Measurements from ENCODE around the gene ADAMTS5. TPM values are rescaled to one million over a fixed set of nuclear protein-coding genes. Genes with fewer than 3 reads are reported as not detected.

The ADAMTS5 gene
- total and polyA plus RNA-seq, 7 donors: 0.46 to 20.3 (median 6.0) TPM

DNA sequence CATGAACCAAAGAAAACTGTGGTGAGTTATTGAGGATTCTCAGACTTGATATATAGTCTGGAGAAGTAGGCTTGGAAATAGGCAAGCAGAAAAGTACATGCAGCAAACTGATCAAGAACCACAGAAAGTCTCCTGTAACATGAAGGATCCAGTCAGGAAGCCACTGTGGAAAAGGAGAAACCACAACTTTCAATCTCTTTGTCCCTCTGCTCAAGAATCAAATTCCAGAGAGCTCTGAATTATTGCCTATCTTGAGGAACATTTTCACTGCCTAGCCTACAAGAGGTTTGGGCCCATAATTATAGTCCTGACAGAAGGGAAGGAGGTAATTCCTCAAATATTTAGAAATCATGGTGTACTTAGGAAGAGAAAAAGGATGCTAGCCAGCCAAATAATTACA is 78.6 kb downstream of the ADAMTS5 start:
- Histone ChIP-seq H3K36me3 (no peaks in the 10 kb centered on the region), H3K9me3 (no peaks in the 10 kb centered on the region), H3K4me1 (peaks cover 0 to 6% (median 0%) of the 10 kb centered on the region in 4 donors), H3K27me3 (no peaks in the 10 kb centered on the region), H3K27ac (no peak overlapping the region), H3K4me3 (no peak overlapping the region)
- intact Hi-C loops (cut with DNase I): no loop called here
- TF ChIP-seq, protein P1, sequence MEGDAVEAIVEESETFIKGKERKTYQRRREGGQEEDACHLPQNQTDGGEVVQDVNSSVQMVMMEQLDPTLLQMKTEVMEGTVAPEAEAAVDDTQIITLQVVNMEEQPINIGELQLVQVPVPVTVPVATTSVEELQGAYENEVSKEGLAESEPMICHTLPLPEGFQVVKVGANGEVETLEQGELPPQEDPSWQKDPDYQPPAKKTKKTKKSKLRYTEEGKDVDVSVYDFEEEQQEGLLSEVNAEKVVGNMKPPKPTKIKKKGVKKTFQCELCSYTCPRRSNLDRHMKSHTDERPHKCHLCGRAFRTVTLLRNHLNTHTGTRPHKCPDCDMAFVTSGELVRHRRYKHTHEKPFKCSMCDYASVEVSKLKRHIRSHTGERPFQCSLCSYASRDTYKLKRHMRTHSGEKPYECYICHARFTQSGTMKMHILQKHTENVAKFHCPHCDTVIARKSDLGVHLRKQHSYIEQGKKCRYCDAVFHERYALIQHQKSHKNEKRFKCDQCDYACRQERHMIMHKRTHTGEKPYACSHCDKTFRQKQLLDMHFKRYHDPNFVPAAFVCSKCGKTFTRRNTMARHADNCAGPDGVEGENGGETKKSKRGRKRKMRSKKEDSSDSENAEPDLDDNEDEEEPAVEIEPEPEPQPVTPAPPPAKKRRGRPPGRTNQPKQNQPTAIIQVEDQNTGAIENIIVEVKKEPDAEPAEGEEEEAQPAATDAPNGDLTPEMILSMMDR (IDR thresholded peaks at IDR 0.05): no peak
- TF ChIP-seq POLR2A (IDR thresholded peaks at IDR 0.05) (no peak), EP300 (IDR thresholded peaks at IDR 0.05) (no peak), POLR2AphosphoS5 (IDR thresholded peaks at IDR 0.05) (no peak)
- DNase-seq: no peak

DNA sequence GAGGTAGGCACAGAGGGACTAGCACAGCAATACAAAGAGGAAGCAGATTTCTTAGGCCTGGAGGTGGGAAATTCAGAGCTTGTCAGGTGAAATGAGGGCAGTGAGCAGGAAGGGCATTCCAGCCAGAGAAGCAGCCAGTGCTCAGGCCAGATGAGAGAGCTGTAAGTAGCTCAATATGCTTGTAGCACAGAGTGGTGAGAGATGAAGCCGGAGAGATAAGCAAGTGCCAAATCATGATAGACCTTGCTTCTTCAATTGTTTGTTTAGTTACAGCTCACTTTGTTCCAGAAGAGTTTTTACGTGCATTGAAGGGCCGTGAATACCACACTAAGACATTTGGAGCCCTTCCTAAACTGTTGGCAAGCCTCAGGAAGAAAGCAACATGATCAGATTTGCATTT is 79.6 kb downstream of the ADAMTS5 start:
- 37 to 72% methylated on average over 3 of the region's 3 CpGs for WGBS, 2 donors
- Histone ChIP-seq H3K27me3 (no peaks in the 10 kb centered on the region), H3K9me3 (no peaks in the 10 kb centered on the region), H3K4me1 (peaks cover 0 to 6% (median 0%) of the 10 kb centered on the region in 4 donors), H3K36me3 (no peaks in the 10 kb centered on the region), H3K27ac (no peak overlapping the region), H3K4me3 (no peak overlapping the region)
- no peak for TF ChIP-seq POLR2A (IDR thresholded peaks at IDR 0.05)
- TF ChIP-seq, protein P1 (IDR thresholded peaks at IDR 0.05): no peak
- TF ChIP-seq EP300 (IDR thresholded peaks at IDR 0.05): no peak
- no peak for TF ChIP-seq POLR2AphosphoS5 (IDR thresholded peaks at IDR 0.05)
- no peak for DNase-seq
- intact Hi-C loops (cut with DNase I): no loop called here

DNA sequence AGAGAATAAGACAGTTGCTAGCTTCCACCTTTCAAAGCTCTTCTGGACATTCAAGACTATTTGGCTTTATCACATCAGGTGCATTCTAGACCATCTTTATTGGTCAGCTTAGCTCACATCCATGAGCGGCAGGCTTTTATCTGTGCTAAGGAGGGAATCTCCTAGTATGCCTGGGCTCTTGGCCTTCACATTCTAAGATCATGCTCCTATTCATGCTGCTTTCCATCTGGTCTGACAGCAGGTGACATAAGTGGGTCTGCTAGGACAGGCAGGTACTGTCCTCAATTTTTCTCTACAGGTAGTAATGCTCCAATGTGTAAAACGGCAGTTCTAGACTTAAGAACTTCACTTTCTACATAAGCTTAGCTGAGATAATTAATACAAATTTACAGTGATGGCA is 82.5 kb downstream of the ADAMTS5 start:
- Histone ChIP-seq H3K9me3 (no peaks in the 10 kb centered on the region), H3K4me1 (peaks cover 0 to 6% (median 0%) of the 10 kb centered on the region in 4 donors), H3K4me3 (no peak overlapping the region), H3K36me3 (no peaks in the 10 kb centered on the region), H3K27ac (no peak overlapping the region), H3K27me3 (no peaks in the 10 kb centered on the region)
- WGBS, 2 donors: 79 to 87% methylated on average over 2 of the region's 2 CpGs
- TF ChIP-seq EP300 (IDR thresholded peaks at IDR 0.05): no peak
- TF ChIP-seq, protein P1 (IDR thresholded peaks at IDR 0.05): no peak
- TF ChIP-seq POLR2AphosphoS5 (IDR thresholded peaks at IDR 0.05): no peak
- no peak for TF ChIP-seq POLR2A (IDR thresholded peaks at IDR 0.05)
- DNase-seq: no peak
- intact Hi-C loops (cut with DNase I): no loop called here

DNA sequence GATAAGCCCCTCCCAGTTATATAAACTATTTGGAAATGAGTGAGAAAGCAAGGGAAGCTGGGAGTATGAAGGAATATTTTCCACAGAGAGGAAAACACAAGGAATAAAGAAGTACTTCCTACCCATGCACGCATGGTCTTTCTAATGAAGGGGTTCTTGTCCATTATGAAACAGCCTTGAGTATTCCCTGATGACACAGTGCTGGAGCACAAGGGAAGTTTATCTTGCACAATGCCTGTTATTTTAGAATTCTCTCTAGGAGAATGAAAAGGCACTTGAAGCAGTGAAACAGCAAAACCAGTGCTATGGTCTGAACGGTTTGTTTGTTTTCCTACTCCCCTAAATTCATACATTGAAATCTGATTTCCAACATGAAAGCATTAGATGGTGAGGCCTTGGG is 83.1 kb downstream of the ADAMTS5 start:
- WGBS, 2 donors: 72 to 84% methylated on average over 2 of the region's 2 CpGs
- DNase-seq: no peak
- intact Hi-C loops (cut with DNase I): no loop called here

More for the DNA sequence above, 83.1 kb downstream of the ADAMTS5 start:
- TF ChIP-seq EP300 (IDR thresholded peaks at IDR 0.05) (no peak), POLR2AphosphoS5 (IDR thresholded peaks at IDR 0.05) (no peak), POLR2A (IDR thresholded peaks at IDR 0.05) (no peak)
- TF ChIP-seq, protein P1 (IDR thresholded peaks at IDR 0.05): no peak
- Histone ChIP-seq H3K4me3 (no peak overlapping the region), H3K9me3 (no peaks in the 10 kb centered on the region), H3K27me3 (no peaks in the 10 kb centered on the region), H3K27ac (no peak overlapping the region), H3K36me3 (no peaks in the 10 kb centered on the region), H3K4me1 (peaks cover 0 to 6% (median 0%) of the 10 kb centered on the region in 4 donors)
